ENCODE results near the gene STAM. TPM values are rescaled to one million over a fixed set of nuclear protein-coding genes. Genes with fewer than 3 reads are reported as not detected.

The STAM gene
- total RNA-seq, 4 donors from 2014 or later = 3.6 to 31.5 (median 19.9) TPM

- Histone ChIP-seq H3K36me3 (no peaks in the 10 kb centered on the region), H3K9me3 (no peaks in the 10 kb centered on the region), H3K4me1 (no peaks in the 10 kb centered on the region), H3K27ac (no peak overlapping the region), H3K4me3 (no peak overlapping the region), H3K27me3 (no peaks in the 10 kb centered on the region)
- DNase-seq = no peak
- intact Hi-C loops (cut with DNase I; ENCODE audit: low total_unique reads) = no loop called here
- no peak for TF ChIP-seq CTCF (IDR thresholded peaks at IDR 0.05)
Measured at GRCh38 chr10:17683541-17683940, 39.6 kb downstream of the STAM start.

GRCh38 chr10:17684537-17684936 is 40.6 kb downstream of the STAM start:
- Histone ChIP-seq H3K4me1 (no peaks in the 10 kb centered on the region), H3K9me3 (no peaks in the 10 kb centered on the region), H3K4me3 (no peak overlapping the region), H3K36me3 (no peaks in the 10 kb centered on the region), H3K27me3 (no peaks in the 10 kb centered on the region), H3K27ac (no peak overlapping the region)
- no peak for DNase-seq
- no peak for TF ChIP-seq POLR2A (IDR thresholded peaks at IDR 0.05)
- no peak for TF ChIP-seq CTCF (IDR thresholded peaks at IDR 0.05)
- intact Hi-C loops (cut with DNase I; ENCODE audit: low total_unique reads) = no loop called here

- Histone ChIP-seq H3K27me3 (no peaks in the 10 kb centered on the region), H3K36me3 (no peaks in the 10 kb centered on the region), H3K4me1 (no peaks in the 10 kb centered on the region), H3K4me3 (no peak overlapping the region), H3K9me3 (no peaks in the 10 kb centered on the region), H3K27ac (no peak overlapping the region)
- TF ChIP-seq POLR2A (IDR thresholded peaks at IDR 0.05) = no peak
- TF ChIP-seq CTCF (IDR thresholded peaks at IDR 0.05) = no peak
- intact Hi-C loops (cut with DNase I; ENCODE audit: low total_unique reads) = no loop called here
- no peak for DNase-seq
Measured at GRCh38 chr10:17685233-17685840, 41.4 kb downstream of the STAM start.

GRCh38 chr10:17687117-17687831 is 43.3 kb downstream of the STAM start:
- no peak overlapping the region for H3K4me3 ChIP-seq
- H3K36me3 ChIP-seq = no peaks in the 10 kb centered on the region
- H3K27ac ChIP-seq = no peak overlapping the region
- intact Hi-C loops (cut with DNase I; ENCODE audit: low total_unique reads) = no loop called here
- no peaks in the 10 kb centered on the region for H3K27me3 ChIP-seq
- no peak for TF ChIP-seq CTCF (IDR thresholded peaks at IDR 0.05)
- TF ChIP-seq POLR2A (IDR thresholded peaks at IDR 0.05) = no peak
- no peaks in the 10 kb centered on the region for H3K4me1 ChIP-seq
- H3K9me3 ChIP-seq = no peaks in the 10 kb centered on the region
- no peak for DNase-seq

- H3K4me3 ChIP-seq = no peak overlapping the region
- H3K4me1 ChIP-seq = no peaks in the 10 kb centered on the region
- no peaks in the 10 kb centered on the region for H3K36me3 ChIP-seq
- H3K27me3 ChIP-seq = no peaks in the 10 kb centered on the region
- DNase-seq = no peak
- no peak overlapping the region for H3K27ac ChIP-seq
- TF ChIP-seq POLR2A (IDR thresholded peaks at IDR 0.05) = no peak
- no peak for TF ChIP-seq CTCF (IDR thresholded peaks at IDR 0.05)
- intact Hi-C loops (cut with DNase I; ENCODE audit: low total_unique reads) = no loop called here
- no peaks in the 10 kb centered on the region for H3K9me3 ChIP-seq
Measured at GRCh38 chr10:17689137-17689536, 45.2 kb downstream of the STAM start.
